ENCODE data around the gene TRIM17. TPM values are rescaled to one million over a fixed set of nuclear protein-coding genes. Genes with fewer than 3 reads are reported as not detected.

The TRIM17 gene
- total and polyA plus RNA-seq, 2 donors (not counting 1 experiment from before 2014, with no cell fraction given) = 0.12 to 0.17 TPM

DNA sequence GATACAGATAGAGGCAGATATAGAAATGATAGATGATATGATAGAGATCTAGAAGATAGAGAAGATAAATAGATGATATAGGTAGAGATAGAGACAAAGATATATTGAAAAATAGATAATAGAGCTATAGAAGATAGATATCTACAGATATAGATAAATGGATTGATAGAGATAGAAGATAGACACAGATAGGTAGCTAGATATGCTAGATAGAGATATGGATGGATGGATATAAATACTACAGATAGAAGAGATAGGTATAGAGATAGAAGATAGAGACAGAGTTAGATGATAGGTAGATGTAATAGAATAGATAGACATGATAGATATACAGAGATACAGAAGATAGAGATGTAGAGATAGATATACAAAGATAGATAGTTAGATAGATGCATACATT lies 31.4 kb downstream of the TRIM17 start:
- Histone ChIP-seq H3K79me2 (ENCODE audit: control insufficient read depth, insufficient read depth, low read length) (no peaks in the 10 kb centered on the region), H3K27ac (ENCODE audit: insufficient read depth, low read length) (no peak overlapping the region), H2AFZ (ENCODE audit: low read length) (no peak overlapping the region), H3K4me1 (ENCODE audit: control insufficient read depth, extremely low read depth, insufficient read depth, low read length) (no peaks in the 10 kb centered on the region), H4K20me1 (ENCODE audit: control insufficient read depth, extremely low read depth, insufficient read depth, low read length) (no peaks in the 10 kb centered on the region), H3K4me2 (ENCODE audit: extremely low read depth, insufficient read depth, low read length) (no peak overlapping the region), H3K36me3 (ENCODE audit: control insufficient read depth, insufficient read depth, low read length) (no peaks in the 10 kb centered on the region), H3K9ac (ENCODE audit: insufficient read depth, low read length) (no peak overlapping the region), H3K9me3 (ENCODE audit: control insufficient read depth, insufficient read depth, low read depth, low read length) (no peaks in the 10 kb centered on the region), H3K4me3 (replicated peaks in 1 of 4; ENCODE audit: control extremely low read depth in 1 of 4, insufficient read depth in 1 of 4, low read depth in 3 of 4, low read length in 4 of 4) (no peak overlapping the region), H3K27me3 (ENCODE audit: control insufficient read depth, insufficient read depth, low read length) (no peaks in the 10 kb centered on the region)
- TF ChIP-seq, protein P1, sequence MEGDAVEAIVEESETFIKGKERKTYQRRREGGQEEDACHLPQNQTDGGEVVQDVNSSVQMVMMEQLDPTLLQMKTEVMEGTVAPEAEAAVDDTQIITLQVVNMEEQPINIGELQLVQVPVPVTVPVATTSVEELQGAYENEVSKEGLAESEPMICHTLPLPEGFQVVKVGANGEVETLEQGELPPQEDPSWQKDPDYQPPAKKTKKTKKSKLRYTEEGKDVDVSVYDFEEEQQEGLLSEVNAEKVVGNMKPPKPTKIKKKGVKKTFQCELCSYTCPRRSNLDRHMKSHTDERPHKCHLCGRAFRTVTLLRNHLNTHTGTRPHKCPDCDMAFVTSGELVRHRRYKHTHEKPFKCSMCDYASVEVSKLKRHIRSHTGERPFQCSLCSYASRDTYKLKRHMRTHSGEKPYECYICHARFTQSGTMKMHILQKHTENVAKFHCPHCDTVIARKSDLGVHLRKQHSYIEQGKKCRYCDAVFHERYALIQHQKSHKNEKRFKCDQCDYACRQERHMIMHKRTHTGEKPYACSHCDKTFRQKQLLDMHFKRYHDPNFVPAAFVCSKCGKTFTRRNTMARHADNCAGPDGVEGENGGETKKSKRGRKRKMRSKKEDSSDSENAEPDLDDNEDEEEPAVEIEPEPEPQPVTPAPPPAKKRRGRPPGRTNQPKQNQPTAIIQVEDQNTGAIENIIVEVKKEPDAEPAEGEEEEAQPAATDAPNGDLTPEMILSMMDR (conservative IDR thresholded peaks at IDR 0.05 in 1 of 2, IDR thresholded peaks at IDR 0.05 in 1 of 2; ENCODE audit: low read depth in 1 of 2, low read length in 2 of 2) = no peak
- no peak for TF ChIP-seq EZH2 (IDR thresholded peaks at IDR 0.05; ENCODE audit: low read length, missing control alignments)
- no peak for DNase-seq (ENCODE audit: low read depth in 2 of 2)

DNA sequence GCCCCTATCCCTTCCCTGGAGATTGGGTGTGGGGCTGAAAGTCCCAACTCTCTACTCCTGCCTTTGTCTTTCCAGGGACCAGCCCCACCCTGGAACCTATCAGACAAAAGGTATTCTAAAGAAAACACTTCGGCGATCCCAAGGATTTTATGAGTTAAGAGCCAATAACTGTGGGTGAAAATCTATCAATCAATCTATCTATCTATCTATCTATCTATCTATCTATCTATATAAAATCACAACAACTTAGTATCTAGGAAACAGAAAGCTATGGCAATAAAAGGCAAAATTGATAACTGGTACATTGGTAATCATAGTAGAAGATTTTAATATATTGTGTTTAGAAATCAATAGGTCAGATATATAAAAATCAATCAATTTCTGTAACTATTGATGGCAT lies 32.9 kb downstream of the TRIM17 start:
- Histone ChIP-seq H3K27ac (ENCODE audit: insufficient read depth, low read length) (no peak overlapping the region), H3K9me3 (ENCODE audit: control insufficient read depth, insufficient read depth, low read depth, low read length) (no peaks in the 10 kb centered on the region), H3K4me2 (ENCODE audit: extremely low read depth, insufficient read depth, low read length) (no peak overlapping the region), H3K79me2 (ENCODE audit: control insufficient read depth, insufficient read depth, low read length) (no peaks in the 10 kb centered on the region), H3K4me1 (ENCODE audit: control insufficient read depth, extremely low read depth, insufficient read depth, low read length) (no peaks in the 10 kb centered on the region), H3K9ac (ENCODE audit: insufficient read depth, low read length) (no peak overlapping the region), H3K4me3 (replicated peaks in 1 of 4; ENCODE audit: control extremely low read depth in 1 of 4, insufficient read depth in 1 of 4, low read depth in 3 of 4, low read length in 4 of 4) (no peak overlapping the region), H3K27me3 (ENCODE audit: control insufficient read depth, insufficient read depth, low read length) (no peaks in the 10 kb centered on the region), H4K20me1 (ENCODE audit: control insufficient read depth, extremely low read depth, insufficient read depth, low read length) (no peaks in the 10 kb centered on the region), H2AFZ (ENCODE audit: low read length) (no peak overlapping the region), H3K36me3 (ENCODE audit: control insufficient read depth, insufficient read depth, low read length) (no peaks in the 10 kb centered on the region)
- TF ChIP-seq, protein P1 (conservative IDR thresholded peaks at IDR 0.05 in 1 of 2, IDR thresholded peaks at IDR 0.05 in 1 of 2; ENCODE audit: low read depth in 1 of 2, low read length in 2 of 2) = no peak
- TF ChIP-seq EZH2 (IDR thresholded peaks at IDR 0.05; ENCODE audit: low read length, missing control alignments) = no peak
- DNase-seq (ENCODE audit: low read depth in 2 of 2) = no peak

DNA sequence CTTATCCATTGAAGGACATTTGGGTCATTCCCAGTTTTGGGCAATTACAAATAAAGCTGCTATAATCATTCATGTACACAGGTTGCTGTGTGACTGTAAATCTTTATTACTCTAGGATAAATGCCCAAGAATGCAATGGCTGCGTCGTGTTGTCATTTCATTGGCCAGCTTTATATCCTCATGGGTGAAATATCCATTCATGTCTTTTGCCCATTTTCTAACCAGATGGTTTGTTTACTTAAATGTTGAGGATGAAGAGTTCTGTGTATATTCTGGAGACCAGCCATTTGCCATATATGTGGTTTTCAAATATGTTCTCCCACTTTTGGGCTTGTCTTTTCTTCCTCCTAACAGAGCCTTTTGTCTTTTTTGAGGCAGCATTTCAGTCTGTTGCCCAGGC lies 35.3 kb downstream of the TRIM17 start:
- no peak overlapping the region for H3K4me2 ChIP-seq (ENCODE audit: extremely low read depth, insufficient read depth, low read length)
- no peak overlapping the region for H3K9ac ChIP-seq (ENCODE audit: insufficient read depth, low read length)
- peak in 1 of 2 donors; percentile 63 for DNase-seq (ENCODE audit: low read depth in 2 of 2)
- no peaks in the 10 kb centered on the region for H3K36me3 ChIP-seq (ENCODE audit: control insufficient read depth, insufficient read depth, low read length)
- no peaks in the 10 kb centered on the region for H4K20me1 ChIP-seq (ENCODE audit: control insufficient read depth, extremely low read depth, insufficient read depth, low read length)
- no peaks in the 10 kb centered on the region for H3K9me3 ChIP-seq (ENCODE audit: control insufficient read depth, insufficient read depth, low read depth, low read length)
- no peak overlapping the region for H3K4me3 ChIP-seq (replicated peaks in 1 of 4; ENCODE audit: control extremely low read depth in 1 of 4, insufficient read depth in 1 of 4, low read depth in 3 of 4, low read length in 4 of 4)
- TF ChIP-seq EZH2 (IDR thresholded peaks at IDR 0.05; ENCODE audit: low read length, missing control alignments) = no peak
- TF ChIP-seq, protein P1 (conservative IDR thresholded peaks at IDR 0.05 in 1 of 2, IDR thresholded peaks at IDR 0.05 in 1 of 2; ENCODE audit: low read depth in 1 of 2, low read length in 2 of 2) = no peak
- H2AFZ ChIP-seq (ENCODE audit: low read length) = no peak overlapping the region
- H3K27me3 ChIP-seq (ENCODE audit: control insufficient read depth, insufficient read depth, low read length) = no peaks in the 10 kb centered on the region
- H3K79me2 ChIP-seq (ENCODE audit: control insufficient read depth, insufficient read depth, low read length) = no peaks in the 10 kb centered on the region
- no peak overlapping the region for H3K27ac ChIP-seq (ENCODE audit: insufficient read depth, low read length)
- no peaks in the 10 kb centered on the region for H3K4me1 ChIP-seq (ENCODE audit: control insufficient read depth, extremely low read depth, insufficient read depth, low read length)
